ENCODE results near the gene ROCK2.

The ROCK2 gene

DNA sequence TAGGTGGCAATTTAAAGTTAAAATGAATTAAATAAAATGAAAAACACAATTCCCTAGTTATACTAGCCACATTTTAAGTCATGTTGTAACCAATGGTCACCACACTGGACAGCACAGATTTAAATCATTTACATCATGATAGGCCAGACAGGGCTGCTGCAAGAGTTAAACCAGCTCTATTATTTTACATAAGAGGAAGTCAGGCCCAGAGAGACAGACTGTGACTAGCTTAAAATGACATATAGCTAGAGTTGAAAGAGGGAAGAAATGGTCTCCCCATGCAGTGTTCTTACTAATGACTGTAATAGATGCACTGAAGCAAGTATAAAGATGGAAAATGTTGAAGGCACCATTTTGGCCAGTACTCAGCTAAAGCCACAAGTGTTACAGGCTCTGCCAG lies 119.5 kb downstream of the ROCK2 start:
- Histone ChIP-seq H3K36me3 (ENCODE audit: insufficient read depth, low read length) (peaks cover 57% of the 10 kb centered on the region), H3K4me3 (ENCODE audit: low read length, poor library complexity, severe bottlenecking) (no peak overlapping the region), H3K9me3 (ENCODE audit: insufficient read depth, low read depth, low read length) (no peaks in the 10 kb centered on the region), H3K27me3 (ENCODE audit: insufficient read depth, low read length, poor library complexity, severe bottlenecking) (no peaks in the 10 kb centered on the region), H3K79me2 (ENCODE audit: insufficient read depth, low read length) (peaks cover 10% of the 10 kb centered on the region; the same call in 1 of the 2 replicates), H3K4me1 (ENCODE audit: insufficient read depth, low read length, poor library complexity, severe bottlenecking) (no peaks in the 10 kb centered on the region), H3K9me2 (replicated peaks; ENCODE audit: low read depth, low read length) (no peaks in the 10 kb centered on the region), H3F3A (ENCODE audit: low read depth) (no peaks in the 10 kb centered on the region), H4K20me1 (ENCODE audit: insufficient read depth, low read length, poor library complexity, severe bottlenecking) (peaks cover 4% of the 10 kb centered on the region), H2AFZ (ENCODE audit: low read length) (no peak overlapping the region), H3K9ac (ENCODE audit: low read depth, low read length, poor library complexity, severe bottlenecking) (no peak overlapping the region), H3K4me2 (ENCODE audit: low read depth, low read length, poor library complexity, severe bottlenecking) (no peak overlapping the region)
- no peak for TF ChIP-seq CTCF (conservative IDR thresholded peaks at IDR 0.05; ENCODE audit: low read length)

- peaks cover 3% of the 10 kb centered on the region; the same call in 1 of the 2 replicates for H3K79me2 ChIP-seq (ENCODE audit: insufficient read depth, low read length)
- H3K36me3 ChIP-seq (ENCODE audit: insufficient read depth, low read length): peaks cover 74% of the 10 kb centered on the region
- H2AFZ ChIP-seq (ENCODE audit: low read length): no peak overlapping the region
- H4K20me1 ChIP-seq (ENCODE audit: insufficient read depth, low read length, poor library complexity, severe bottlenecking): peaks cover 4% of the 10 kb centered on the region
- no peaks in the 10 kb centered on the region for H3F3A ChIP-seq (ENCODE audit: low read depth)
- H3K27me3 ChIP-seq (ENCODE audit: insufficient read depth, low read length, poor library complexity, severe bottlenecking): no peaks in the 10 kb centered on the region
- no peak overlapping the region for H3K9ac ChIP-seq (ENCODE audit: low read depth, low read length, poor library complexity, severe bottlenecking)
- H3K9me2 ChIP-seq (replicated peaks; ENCODE audit: low read depth, low read length): no peaks in the 10 kb centered on the region
- H3K4me3 ChIP-seq (ENCODE audit: low read length, poor library complexity, severe bottlenecking): no peak overlapping the region
- no peaks in the 10 kb centered on the region for H3K4me1 ChIP-seq (ENCODE audit: insufficient read depth, low read length, poor library complexity, severe bottlenecking)
- no peak overlapping the region for H3K4me2 ChIP-seq (ENCODE audit: low read depth, low read length, poor library complexity, severe bottlenecking)
- H3K9me3 ChIP-seq (ENCODE audit: insufficient read depth, low read depth, low read length): no peaks in the 10 kb centered on the region
- no peak for TF ChIP-seq EZH2phosphoT487 (IDR thresholded peaks at IDR 0.05; ENCODE audit: borderline replicate concordance)
- no peak for TF ChIP-seq CTCF (conservative IDR thresholded peaks at IDR 0.05; ENCODE audit: low read length)
Observed at GRCh38 chr2:11222845-11223244, 121.6 kb downstream of the ROCK2 start.

DNA sequence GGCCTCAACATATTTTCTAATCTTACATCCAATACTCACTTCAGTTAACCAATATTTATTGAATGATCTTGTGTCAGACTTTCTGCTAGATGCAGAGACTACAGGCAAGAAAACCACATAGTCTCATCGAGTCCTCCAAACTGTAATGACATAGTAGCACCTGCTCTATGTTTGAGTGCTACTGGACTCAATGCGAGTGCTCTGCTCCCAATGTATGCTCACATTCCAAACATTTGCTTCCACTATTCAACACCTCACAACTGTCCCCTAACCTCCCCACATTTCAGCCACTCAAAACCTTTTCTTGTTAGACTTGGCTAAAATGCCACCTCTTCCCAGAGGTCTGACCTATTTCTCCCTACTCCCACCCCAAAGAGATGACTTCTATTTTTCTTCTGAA lies 124.0 kb downstream of the ROCK2 start:
- Histone ChIP-seq H3K27me3 (ENCODE audit: insufficient read depth, low read length, poor library complexity, severe bottlenecking) (no peaks in the 10 kb centered on the region), H3K4me2 (ENCODE audit: low read depth, low read length, poor library complexity, severe bottlenecking) (no peak overlapping the region)

More for the DNA sequence above, 124.0 kb downstream of the ROCK2 start:
- TF ChIP-seq EZH2phosphoT487 (IDR thresholded peaks at IDR 0.05; ENCODE audit: borderline replicate concordance) (no peak), CTCF (conservative IDR thresholded peaks at IDR 0.05; ENCODE audit: low read length) (no peak)
- Histone ChIP-seq H3K9ac (ENCODE audit: low read depth, low read length, poor library complexity, severe bottlenecking) (no peak overlapping the region), H2AFZ (ENCODE audit: low read length) (no peak overlapping the region), H4K20me1 (ENCODE audit: insufficient read depth, low read length, poor library complexity, severe bottlenecking) (no peaks in the 10 kb centered on the region), H3K4me1 (ENCODE audit: insufficient read depth, low read length, poor library complexity, severe bottlenecking) (no peaks in the 10 kb centered on the region), H3F3A (ENCODE audit: low read depth) (no peaks in the 10 kb centered on the region), H3K79me2 (ENCODE audit: insufficient read depth, low read length) (no peaks in the 10 kb centered on the region), H3K36me3 (ENCODE audit: insufficient read depth, low read length) (peaks cover 74% of the 10 kb centered on the region), H3K9me3 (ENCODE audit: insufficient read depth, low read depth, low read length) (no peaks in the 10 kb centered on the region), H3K4me3 (ENCODE audit: low read length, poor library complexity, severe bottlenecking) (no peak overlapping the region), H3K9me2 (replicated peaks; ENCODE audit: low read depth, low read length) (no peaks in the 10 kb centered on the region)

Measured in Loucy (cell line).